Endothelial cell of umbilical vein (primary cell): ENCODE measurements around the gene GFI1B. TPM values are rescaled to one million over a fixed set of nuclear protein-coding genes. Genes with fewer than 3 reads are reported as not detected.

ENCODE experiments used
- BruUV-seq: library from RNA; stranded (reverse); fragments of 400-500 nt; replicated peaks from 2 replicates; lab custom pipeline; 2021; lab: Mats Ljungman, UMichigan
- CTCF ChIA-PET: fragments of 300-600, 350-600 bp; sonication (Branson Sonifier 250); formaldehyde crosslinking; loops from one replicate; lab custom pipeline; 2021; ENCODE audit warnings: antibody characterized with exemption, inconsistent platforms; lab: Charles Lee
- POLR2A ChIA-PET: fragments of 300-600, 350-600 bp; sonication (Branson Sonifier 250); formaldehyde crosslinking; loops from one replicate; lab custom pipeline; 2021; ENCODE audit warnings: antibody characterized with exemption, inconsistent platforms; lab: Charles Lee
- DNase-seq: peaks from one replicate; pipeline ENCODE4 v3.0.0-alpha.2; 2011; ENCODE audit warnings: low read depth, low spot score
- FAIRE-seq: peaks from 2 replicates; lab custom pipeline; 2011; peaks lifted over from hg19 to GRCh38; lab: Jason Lieb, UNC
- H2AFZ ChIP-seq: 2 replicates; pipeline ENCODE4 v1.6.0; 2012; ENCODE audit warnings: low read depth, low read length, control low read depth, inconsistent platforms
- H3K27ac ChIP-seq: 2 replicates; pipeline ENCODE4 v1.5.1; 2011; ENCODE audit warnings: low read depth, mild to moderate bottlenecking, control low read depth, low read length, moderate library complexity; ENCODE audit not compliant: insufficient read depth
- H3K27me3 ChIP-seq, 2 experiments: 2 replicates each; pipeline versions ENCODE4 v1.6.0 to v1.6.1; 2011; ENCODE audit warnings: low read length in 2 of 2, mixed read lengths in 1 of 2; ENCODE audit not compliant: control insufficient read depth in 2 of 2, insufficient read depth in 2 of 2
- H3K36me3 ChIP-seq, 2 experiments: 2 replicates in 1 of 2; 3 replicates in 1 of 2; pipeline ENCODE4 v1.5.1; 2011; ENCODE audit warnings: low read length in 2 of 2, mild to moderate bottlenecking in 1 of 2, moderate library complexity in 1 of 2; ENCODE audit not compliant: control insufficient read depth in 2 of 2, insufficient read depth in 2 of 2; ENCODE audit errors: extremely low read depth in 1 of 2
- H3K4me1 ChIP-seq: 3 replicates; pipeline ENCODE4 v1.5.1; 2011; ENCODE audit warnings: mild to moderate bottlenecking, low read length; ENCODE audit not compliant: control insufficient read depth, insufficient read depth; ENCODE audit errors: extremely low read depth
- H3K4me2 ChIP-seq: 2 replicates; pipeline ENCODE4 v1.6.1; 2011; ENCODE audit warnings: low read length, control low read depth, mixed read lengths; ENCODE audit not compliant: insufficient read depth
- H3K4me3 ChIP-seq, 3 experiments: fragments of 200-600 bp in 1 of 3; sonication (generic), shearing (Covaris generic) in 1 of 3; replicated peaks in 1 of 3; 2 replicates each; pipeline ENCODE4 v1.5.1; 2011 to 2016; ENCODE audit warnings: control low read depth in 3 of 3, low read length in 3 of 3, mild to moderate bottlenecking in 2 of 3, inconsistent platforms in 1 of 3, low read depth in 1 of 3, moderate library complexity in 1 of 3; ENCODE audit not compliant: insufficient read depth in 1 of 3
- H3K79me2 ChIP-seq: 2 replicates; pipeline ENCODE4 v1.6.0; 2012; ENCODE audit warnings: low read length, inconsistent platforms; ENCODE audit not compliant: control insufficient read depth, insufficient read depth
- H3K9ac ChIP-seq: replicated peaks from 2 replicates; pipeline ENCODE3; 2011; ENCODE audit warnings: low read length, control low read depth; ENCODE audit not compliant: insufficient read depth; ENCODE audit errors: extremely low read depth
- H3K9me1 ChIP-seq: replicated peaks from 3 replicates; pipeline ENCODE4 v1.6.0; 2011; ENCODE audit warnings: mild to moderate bottlenecking, low read length; ENCODE audit not compliant: control insufficient read depth, insufficient read depth; ENCODE audit errors: extremely low read depth
- H3K9me3 ChIP-seq: replicated peaks from 2 replicates; pipeline ENCODE4 v1.5.1; 2012; ENCODE audit warnings: low read length, inconsistent platforms; ENCODE audit not compliant: control insufficient read depth, insufficient read depth
- H4K20me1 ChIP-seq: replicated peaks from 2 replicates; pipeline ENCODE3; 2011; ENCODE audit warnings: mild to moderate bottlenecking, low read length; ENCODE audit not compliant: control insufficient read depth, insufficient read depth; ENCODE audit errors: extremely low read depth
- EZH2 ChIP-seq: IDR thresholded peaks from 2 replicates; pipeline ENCODE4 v1.6.1; 2012; ENCODE audit warnings: borderline replicate concordance, low read depth, mild to moderate bottlenecking, moderate library complexity, low read length, inconsistent platforms; ENCODE audit not compliant: severe bottlenecking
- FOS ChIP-seq: IDR thresholded peaks from 2 replicates; pipeline ENCODE4 v1.6.1; 2011; ENCODE audit warnings: mild to moderate bottlenecking, low read length, moderate library complexity, borderline replicate concordance; ENCODE audit not compliant: insufficient read depth
- GATA2 ChIP-seq: IDR thresholded peaks from 2 replicates; pipeline ENCODE4 v1.7.0; 2011; ENCODE audit warnings: low read depth, mild to moderate bottlenecking, moderate library complexity, mixed read lengths, low read length; ENCODE audit not compliant: insufficient read length, insufficient read depth
- JUN ChIP-seq: IDR thresholded peaks from 2 replicates; pipeline ENCODE4 v1.6.1; 2011; ENCODE audit warnings: borderline replicate concordance, low read depth; ENCODE audit not compliant: insufficient read length, insufficient read depth
- POLR2A ChIP-seq: IDR thresholded peaks from 2 replicates; pipeline ENCODE4 v1.6.1; 2012; ENCODE audit warnings: low read depth, mild to moderate bottlenecking, control low read depth, low read length
- POLR2AphosphoS5 ChIP-seq: IDR thresholded peaks from 2 replicates; pipeline ENCODE4 v1.6.1; 2012; ENCODE audit warnings: low read depth, mild to moderate bottlenecking, control low read depth, low read length, moderate library complexity; ENCODE audit not compliant: insufficient read depth
- dilution Hi-C: fragments of 300-500 bp; cut with MboI; formaldehyde crosslinking; loops from one replicate; pipeline ENCODE4 v1.15.0; 2019; ENCODE audit warnings: low sequenced_read_pairs; ENCODE audit not compliant: extremely low pct_ligation_motif_present
- intact Hi-C: fragments of 100-400 bp; cut with micrococcal nuclease; formaldehyde crosslinking; loops from one replicate; pipeline ENCODE4 v1.10.0; 2022
- polyA plus RNA-seq, 4 experiments: library from polyadenylated mRNA; depleted of rRNA in 3 of 4; stranded (reverse) in 3 of 4; unstranded in 1 of 4; fragments of >200 nt; gene quantifications; 2 replicates each; pipeline versions ENCODE4 v1.2.1 to v1.2.3, GENCODE V29; 2011 to 2012; ENCODE audit warnings: missing spikeins in 1 of 4
- total RNA-seq: library from RNA; stranded (reverse); gene quantifications from 2 replicates; pipeline ENCODE4 v1.2.3, GENCODE V29; 2021
- TF ChIP-seq, protein P1 (sequence below): IDR thresholded peaks from 2 replicates; pipeline ENCODE4 v1.6.1; 2011; ENCODE audit not compliant: insufficient read depth, insufficient read length
- TF ChIP-seq, protein P2 (sequence below), 2 donors: IDR thresholded peaks; 1 replicate in 1 of 2; 2 replicates in 1 of 2; pipeline ENCODE4 v1.5.1; 2011; ENCODE audit warnings: low read length in 2 of 2, mild to moderate bottlenecking in 2 of 2, moderate library complexity in 2 of 2, control low read depth in 1 of 2, inconsistent platforms in 1 of 2, low read depth in 1 of 2; ENCODE audit not compliant: insufficient read depth in 1 of 2; ENCODE audit errors: extremely low read depth in 1 of 2

The GFI1B gene
- total and polyA plus RNA-seq, 2 donors (not counting 3 experiments of a cell fraction or from before 2014, with no cell fraction given) = 0.04 TPM; not detected in 1

DNA sequence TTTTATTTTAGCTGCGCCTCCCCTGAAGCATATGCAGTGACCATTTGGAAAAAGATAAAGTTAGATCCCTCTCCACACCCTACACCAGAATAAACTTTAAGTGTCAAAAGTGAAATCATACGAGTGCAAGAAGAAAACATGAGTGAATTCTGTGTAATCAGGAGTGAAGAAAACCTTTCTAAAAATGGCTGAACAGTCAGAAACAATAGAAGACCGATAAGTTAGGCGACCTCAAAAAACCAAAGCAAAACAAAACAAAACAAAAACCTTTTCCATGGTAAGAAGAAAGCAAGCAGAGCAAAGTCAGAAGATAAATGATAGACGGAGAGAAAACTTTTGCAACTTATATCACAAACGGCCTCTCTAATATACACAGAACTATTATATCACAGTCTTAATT lies 17.5 kb upstream of the GFI1B start:
- no TSS peak for BruUV-seq
- Histone ChIP-seq H3K4me2 (no peak overlapping the region), H3K27ac (no peak overlapping the region), H3K9me3 (no peaks in the 10 kb centered on the region), H3K79me2 (no peaks in the 10 kb centered on the region), H3K27me3 (peaks cover 0 to 3% of the 10 kb centered on the region in 2 experiments), H3K4me3 (no peak overlapping the region), H3K4me1 (no peaks in the 10 kb centered on the region), H4K20me1 (no peaks in the 10 kb centered on the region), H3K9me1 (no peaks in the 10 kb centered on the region), H3K36me3 (no peaks in the 10 kb centered on the region), H3K9ac (no peak overlapping the region), H2AFZ (no peak overlapping the region)
- FAIRE-seq = no peak
- DNase-seq = no peak
- POLR2A ChIA-PET = no interaction called here
- CTCF ChIA-PET = no interaction called here
- intact Hi-C loops = no loop called here
- TF ChIP-seq POLR2A (no peak), JUN (no peak), EZH2 (no peak), POLR2AphosphoS5 (no peak), GATA2 (no peak), FOS (no peak)
- TF ChIP-seq, protein P1, sequence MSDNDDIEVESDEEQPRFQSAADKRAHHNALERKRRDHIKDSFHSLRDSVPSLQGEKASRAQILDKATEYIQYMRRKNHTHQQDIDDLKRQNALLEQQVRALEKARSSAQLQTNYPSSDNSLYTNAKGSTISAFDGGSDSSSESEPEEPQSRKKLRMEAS = no peak
- TF ChIP-seq, protein P2, sequence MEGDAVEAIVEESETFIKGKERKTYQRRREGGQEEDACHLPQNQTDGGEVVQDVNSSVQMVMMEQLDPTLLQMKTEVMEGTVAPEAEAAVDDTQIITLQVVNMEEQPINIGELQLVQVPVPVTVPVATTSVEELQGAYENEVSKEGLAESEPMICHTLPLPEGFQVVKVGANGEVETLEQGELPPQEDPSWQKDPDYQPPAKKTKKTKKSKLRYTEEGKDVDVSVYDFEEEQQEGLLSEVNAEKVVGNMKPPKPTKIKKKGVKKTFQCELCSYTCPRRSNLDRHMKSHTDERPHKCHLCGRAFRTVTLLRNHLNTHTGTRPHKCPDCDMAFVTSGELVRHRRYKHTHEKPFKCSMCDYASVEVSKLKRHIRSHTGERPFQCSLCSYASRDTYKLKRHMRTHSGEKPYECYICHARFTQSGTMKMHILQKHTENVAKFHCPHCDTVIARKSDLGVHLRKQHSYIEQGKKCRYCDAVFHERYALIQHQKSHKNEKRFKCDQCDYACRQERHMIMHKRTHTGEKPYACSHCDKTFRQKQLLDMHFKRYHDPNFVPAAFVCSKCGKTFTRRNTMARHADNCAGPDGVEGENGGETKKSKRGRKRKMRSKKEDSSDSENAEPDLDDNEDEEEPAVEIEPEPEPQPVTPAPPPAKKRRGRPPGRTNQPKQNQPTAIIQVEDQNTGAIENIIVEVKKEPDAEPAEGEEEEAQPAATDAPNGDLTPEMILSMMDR (IDR thresholded peaks at IDR 0.05; ENCODE audit: extremely low read depth in 1 of 2, insufficient read depth in 1 of 2, low read depth in 1 of 2, low read length in 2 of 2) = no peak
- dilution Hi-C loops = no loop called here
